NCI-H2196 (cell line): ENCODE results near the gene SLC28A3.

Experiments
- DNase-seq: peaks from one replicate; lab custom pipeline; 2025; ENCODE audit not compliant: unreplicated experiment; lab: John Stamatoyannopoulos, UW

The SLC28A3 gene

GRCh38 chr9:84301851-84302250 lies 38.7 kb downstream of the SLC28A3 start:
- no peak for DNase-seq

- no peak for DNase-seq
Measured at GRCh38 chr9:84300271-84300670, 40.3 kb downstream of the SLC28A3 start.

GRCh38 chr9:84297162-84297821 lies 43.3 kb downstream of the SLC28A3 start:
- DNase-seq: no peak

- no peak for DNase-seq
Measured at GRCh38 chr9:84296146-84296843, 44.3 kb downstream of the SLC28A3 start.

- no peak for DNase-seq
Measured at GRCh38 chr9:84294241-84294950, 46.2 kb downstream of the SLC28A3 start.

GRCh38 chr9:84293001-84293798 lies 47.4 kb downstream of the SLC28A3 start:
- DNase-seq: no peak

GRCh38 chr9:84285381-84285780 lies 55.2 kb downstream of the SLC28A3 start:
- DNase-seq: no peak

- no peak for DNase-seq
Measured at GRCh38 chr9:84283946-84284345, 56.6 kb downstream of the SLC28A3 start.

GRCh38 chr9:84278130-84278529 lies 62.4 kb downstream of the SLC28A3 start:
- no peak for DNase-seq

- no peak for DNase-seq
Measured at GRCh38 chr9:84277646-84278045, 62.9 kb downstream of the SLC28A3 start.

- DNase-seq: no peak
Measured at GRCh38 chr9:84276741-84277140, 63.8 kb downstream of the SLC28A3 start.

GRCh38 chr9:84271921-84272556 lies 68.5 kb downstream of the SLC28A3 start:
- no peak for DNase-seq

GRCh38 chr9:84271531-84271900 lies 69.0 kb downstream of the SLC28A3 start:
- DNase-seq: no peak

GRCh38 chr9:84270847-84271530 lies 69.6 kb downstream of the SLC28A3 start:
- DNase-seq: no peak

- DNase-seq: peak; percentile 77
Measured at GRCh38 chr9:84266087-84266561, 74.4 kb downstream of the SLC28A3 start.

GRCh38 chr9:84264307-84265029 lies 76.1 kb downstream of the SLC28A3 start:
- DNase-seq: no peak

- peak; percentile 81 for DNase-seq
Measured at GRCh38 chr9:84261070-84261746, 79.3 kb downstream of the SLC28A3 start.

GRCh38 chr9:84258371-84258770 lies 82.2 kb downstream of the SLC28A3 start:
- DNase-seq: no peak

- DNase-seq: no peak
Measured at GRCh38 chr9:84255696-84256095, 84.9 kb downstream of the SLC28A3 start.
